Loucy (cell line): ENCODE measurements around the gene DCXR.

Experiments used
- EZH2phosphoT487 ChIP-seq: fragments of 200-600 bp; IDR thresholded peaks from 2 replicates; pipeline ENCODE4 v1.6.1; 2018; ENCODE audit warnings: antibody characterized with exemption, mild to moderate bottlenecking, moderate library complexity, borderline replicate concordance
- TF ChIP-seq, protein P1 (sequence below): fragments of 200-600 bp; sonication (generic); conservative IDR thresholded peaks from 2 replicates; pipeline ENCODE4 v1.5.1; 2014; ENCODE audit warnings: mild to moderate bottlenecking, antibody characterized with exemption, low read length

DNA sequence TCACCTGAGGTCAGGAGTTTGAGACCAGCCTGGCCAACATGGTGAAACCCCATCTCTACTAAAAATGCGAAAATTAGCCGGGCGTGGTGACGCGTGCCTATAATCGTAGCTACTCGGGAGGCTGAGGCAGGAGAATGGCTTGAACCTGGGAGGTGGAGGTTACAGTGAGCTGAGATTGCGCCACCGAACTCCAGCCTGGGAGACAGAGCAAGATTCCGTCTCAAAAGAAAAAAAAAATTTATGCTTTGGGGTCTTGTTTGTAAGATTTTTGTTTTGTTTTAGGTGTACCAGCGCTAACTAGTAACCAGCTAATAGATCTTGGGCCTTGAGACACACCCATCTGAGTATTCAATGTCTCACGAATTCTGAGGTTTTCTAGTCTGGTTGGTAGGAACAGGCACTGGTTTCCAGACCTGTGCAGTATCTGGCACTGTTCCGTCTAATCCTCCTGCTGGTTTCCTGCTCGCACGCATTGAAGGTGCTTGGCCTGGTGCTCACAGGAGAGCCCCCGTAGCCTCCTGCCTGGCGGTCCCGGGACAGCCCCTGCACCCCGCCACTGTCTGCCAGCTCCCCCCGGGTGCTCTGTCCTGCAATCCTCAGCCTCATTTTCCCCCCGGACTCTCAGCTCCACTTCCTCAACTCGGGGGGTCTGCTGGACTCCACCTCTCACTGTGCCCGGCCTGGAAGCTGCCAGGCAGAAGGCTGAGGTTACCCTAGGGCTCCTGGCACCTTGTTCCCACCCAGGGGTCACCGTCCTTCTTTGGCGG is 38.7 kb upstream of the DCXR start:
- TF ChIP-seq, protein P1, sequence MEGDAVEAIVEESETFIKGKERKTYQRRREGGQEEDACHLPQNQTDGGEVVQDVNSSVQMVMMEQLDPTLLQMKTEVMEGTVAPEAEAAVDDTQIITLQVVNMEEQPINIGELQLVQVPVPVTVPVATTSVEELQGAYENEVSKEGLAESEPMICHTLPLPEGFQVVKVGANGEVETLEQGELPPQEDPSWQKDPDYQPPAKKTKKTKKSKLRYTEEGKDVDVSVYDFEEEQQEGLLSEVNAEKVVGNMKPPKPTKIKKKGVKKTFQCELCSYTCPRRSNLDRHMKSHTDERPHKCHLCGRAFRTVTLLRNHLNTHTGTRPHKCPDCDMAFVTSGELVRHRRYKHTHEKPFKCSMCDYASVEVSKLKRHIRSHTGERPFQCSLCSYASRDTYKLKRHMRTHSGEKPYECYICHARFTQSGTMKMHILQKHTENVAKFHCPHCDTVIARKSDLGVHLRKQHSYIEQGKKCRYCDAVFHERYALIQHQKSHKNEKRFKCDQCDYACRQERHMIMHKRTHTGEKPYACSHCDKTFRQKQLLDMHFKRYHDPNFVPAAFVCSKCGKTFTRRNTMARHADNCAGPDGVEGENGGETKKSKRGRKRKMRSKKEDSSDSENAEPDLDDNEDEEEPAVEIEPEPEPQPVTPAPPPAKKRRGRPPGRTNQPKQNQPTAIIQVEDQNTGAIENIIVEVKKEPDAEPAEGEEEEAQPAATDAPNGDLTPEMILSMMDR, result no peak
- TF ChIP-seq EZH2phosphoT487, result no peak
